ENCODE measurements around the gene S100A10. TPM values are rescaled to one million over a fixed set of nuclear protein-coding genes. Genes with fewer than 3 reads are reported as not detected.

The S100A10 gene
- total RNA-seq, 1 experiment from 2014 or later: 160 TPM

DNA sequence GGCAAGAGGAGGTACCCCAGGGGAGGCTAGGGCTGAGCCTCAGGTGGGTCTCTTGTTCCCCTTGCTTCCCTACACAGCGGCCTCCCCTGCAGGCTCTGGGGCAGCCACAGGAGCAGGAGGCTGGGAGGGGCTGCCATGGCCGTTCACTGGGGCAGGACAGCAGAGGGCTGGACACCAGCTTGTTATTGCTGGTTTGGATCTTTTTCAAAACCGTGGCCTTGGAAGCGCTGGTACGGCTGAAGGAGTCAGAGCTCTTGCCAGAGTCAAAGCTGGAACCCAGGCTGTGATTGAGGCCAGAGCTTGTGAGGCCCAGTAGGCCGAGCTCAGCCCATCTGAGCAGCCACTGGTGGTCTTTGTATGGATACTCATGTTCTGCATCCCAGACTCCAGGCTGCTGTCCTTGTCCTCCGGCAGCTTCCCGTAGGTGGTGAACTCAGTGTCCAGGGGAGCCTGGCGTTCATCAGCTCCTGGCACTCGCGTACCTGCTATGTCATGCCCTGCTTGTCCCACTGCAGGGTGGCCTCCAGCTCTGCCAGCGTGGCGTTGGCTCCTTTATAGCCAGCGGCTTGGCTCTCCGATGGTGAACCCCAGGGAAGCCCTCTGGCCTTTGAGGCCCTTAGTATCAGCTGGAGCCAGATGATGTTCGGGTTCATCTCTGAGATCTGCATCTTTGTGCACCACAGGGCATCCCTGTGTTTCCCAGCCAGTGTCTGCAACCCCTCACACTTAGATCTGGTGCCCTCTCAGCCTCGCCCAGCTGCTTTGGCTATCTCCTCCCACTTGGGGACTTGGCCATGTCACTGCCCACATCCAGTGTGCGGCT lies 44.1 kb downstream of the S100A10 start:
- WGBS (ENCODE audit: extremely low coverage, insufficient read length, low lambda C conversion rate): no CpG with 5 or more reads among the region's 18 CpGs
- no peaks in the 10 kb centered on the region for H4K20me1 ChIP-seq (ENCODE audit: control insufficient read depth, insufficient read depth, insufficient read length)
- H3K79me2 ChIP-seq (ENCODE audit: insufficient read depth, low read length): no peaks in the 10 kb centered on the region
- no peaks in the 10 kb centered on the region for H3K27me3 ChIP-seq (ENCODE audit: insufficient read depth, low read length)
- H3K23ac ChIP-seq (ENCODE audit: insufficient read length, low read depth, low read length): no peak overlapping the region
- H2BK15ac ChIP-seq (ENCODE audit: low read depth, low read length): no peak overlapping the region
- no peak overlapping the region for H3K56ac ChIP-seq (ENCODE audit: insufficient read length, low read depth, low read length)
- H3K36me3 Mint-ChIP-seq (ENCODE audit: insufficient read depth in 1 of 3, low read depth in 3 of 3): no peaks in the 10 kb centered on the region; a peak in 2 of 7 replicates
- H3K14ac ChIP-seq (ENCODE audit: insufficient read depth, low read length): no peak overlapping the region
- H2AK5ac ChIP-seq (ENCODE audit: insufficient read length, low read length): no peak overlapping the region
- no peak overlapping the region for H3K4me2 ChIP-seq (ENCODE audit: insufficient read depth, insufficient read length, low read length)
- no peaks in the 10 kb centered on the region for H3K9me3 ChIP-seq (ENCODE audit: control insufficient read depth, low read depth, low read length)
- no peak overlapping the region for H3K27ac ChIP-seq (ENCODE audit: insufficient read length, low read depth, low read length)
- H2BK20ac ChIP-seq (ENCODE audit: low read depth, low read length, poor library complexity, severe bottlenecking): no peak overlapping the region
- no peak overlapping the region for H3K9ac ChIP-seq (ENCODE audit: extremely low read depth, insufficient read length, low read length)
- H4K5ac ChIP-seq (ENCODE audit: insufficient read length, low read depth, low read length): no peak overlapping the region
- H3T11ph ChIP-seq (ENCODE audit: low read length): no peak overlapping the region
- no peaks in the 10 kb centered on the region for H3K79me1 ChIP-seq (ENCODE audit: insufficient read depth, low read depth, low read length, poor library complexity, severe bottlenecking)
- no peak overlapping the region for H4K8ac ChIP-seq (replicated peaks; ENCODE audit: insufficient read length, low read depth, low read length)
- H2AFZ ChIP-seq (ENCODE audit: low read length): no peak overlapping the region
- no peaks in the 10 kb centered on the region for H3K4me1 ChIP-seq (ENCODE audit: insufficient read depth, low read length)
- no peak overlapping the region for H3K18ac ChIP-seq (ENCODE audit: insufficient read length, low read depth, low read length)
- no peak overlapping the region for H3K4me3 Mint-ChIP-seq
- no peaks in the 10 kb centered on the region for H3K9me3 Mint-ChIP-seq
- no peak for DNase-seq
- H3K27me3 Mint-ChIP-seq (ENCODE audit: low read depth): peaks cover 2% of the 10 kb centered on the region; the same call in 1 of the 2 replicates
- H4K91ac ChIP-seq (ENCODE audit: insufficient read length, low read depth, low read length): no peak overlapping the region
- no peaks in the 10 kb centered on the region for H3K23me2 ChIP-seq (ENCODE audit: insufficient read length, low read depth, low read length, poor library complexity, severe bottlenecking)
- H3K4ac ChIP-seq (ENCODE audit: low read depth, low read length): no peak overlapping the region
- no peak overlapping the region; a peak in 1 of 7 replicates for H3K27ac Mint-ChIP-seq
- H2BK120ac ChIP-seq (ENCODE audit: low read depth, low read length, poor library complexity, severe bottlenecking): no peak overlapping the region
- H2BK5ac ChIP-seq (ENCODE audit: insufficient read length, low read length): no peak overlapping the region
- no peak overlapping the region for H2BK12ac ChIP-seq (ENCODE audit: insufficient read length, low read depth, low read length)
- TF ChIP-seq, protein P1, sequence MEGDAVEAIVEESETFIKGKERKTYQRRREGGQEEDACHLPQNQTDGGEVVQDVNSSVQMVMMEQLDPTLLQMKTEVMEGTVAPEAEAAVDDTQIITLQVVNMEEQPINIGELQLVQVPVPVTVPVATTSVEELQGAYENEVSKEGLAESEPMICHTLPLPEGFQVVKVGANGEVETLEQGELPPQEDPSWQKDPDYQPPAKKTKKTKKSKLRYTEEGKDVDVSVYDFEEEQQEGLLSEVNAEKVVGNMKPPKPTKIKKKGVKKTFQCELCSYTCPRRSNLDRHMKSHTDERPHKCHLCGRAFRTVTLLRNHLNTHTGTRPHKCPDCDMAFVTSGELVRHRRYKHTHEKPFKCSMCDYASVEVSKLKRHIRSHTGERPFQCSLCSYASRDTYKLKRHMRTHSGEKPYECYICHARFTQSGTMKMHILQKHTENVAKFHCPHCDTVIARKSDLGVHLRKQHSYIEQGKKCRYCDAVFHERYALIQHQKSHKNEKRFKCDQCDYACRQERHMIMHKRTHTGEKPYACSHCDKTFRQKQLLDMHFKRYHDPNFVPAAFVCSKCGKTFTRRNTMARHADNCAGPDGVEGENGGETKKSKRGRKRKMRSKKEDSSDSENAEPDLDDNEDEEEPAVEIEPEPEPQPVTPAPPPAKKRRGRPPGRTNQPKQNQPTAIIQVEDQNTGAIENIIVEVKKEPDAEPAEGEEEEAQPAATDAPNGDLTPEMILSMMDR (conservative IDR thresholded peaks at IDR 0.05): no peak
- peaks cover 9 to 19% of the 10 kb centered on the region in 2 experiments for H3K4me1 Mint-ChIP-seq

Data from H9 (cell line).